K562 (cell line): ENCODE results near the gene SIGLEC7. TPM values are rescaled to one million over a fixed set of nuclear protein-coding genes. Genes with fewer than 3 reads are reported as not detected.

ENCODE experiments used
- CTCFL ChIP-seq: IDR thresholded peaks from 2 replicates; pipeline ENCODE4 v1.6.1; 2011; ENCODE audit warnings: borderline replicate concordance, low read depth, mild to moderate bottlenecking, moderate library complexity, low read length; ENCODE audit not compliant: insufficient read depth, poor library complexity, severe bottlenecking
- EZH2 ChIP-seq: IDR thresholded peaks from 2 replicates; pipeline ENCODE4 v1.6.1; 2012; ENCODE audit warnings: low read depth, mild to moderate bottlenecking, inconsistent platforms, low read length, borderline replicate concordance
- FIP1L1 ChIP-seq: fragments of 200-400 bp; formaldehyde crosslinking; IDR thresholded peaks from 2 replicates; pipeline ENCODE4 v1.6.1; 2018; ENCODE audit warnings: mild to moderate bottlenecking, low read depth, low read length; ENCODE audit not compliant: poor library complexity, severe bottlenecking
- GABPA ChIP-seq: fragments of 200-800 bp; sonication (Bioruptor generic); conservative IDR thresholded peaks from 2 replicates; pipeline ENCODE4 v1.6.1; 2016; ENCODE audit warnings: low read depth, missing genetic modification characterization, missing compliant biosample characterization
- HDGF ChIP-seq: fragments of 450-650 bp; IDR thresholded peaks from 2 replicates; pipeline ENCODE4 v1.6.1; 2016
- KDM1A ChIP-seq, 2 experiments: fragments of 450-650 bp; IDR thresholded peaks; 2 replicates each; pipeline ENCODE4 v1.6.1; 2016; ENCODE audit warnings: mild to moderate bottlenecking in 2 of 2
- MTA2 ChIP-seq: fragments of 450-650 bp; IDR thresholded peaks from 2 replicates; pipeline ENCODE4 v1.6.1; 2016; ENCODE audit warnings: low read depth
- MTF1 ChIP-seq: fragments of 250-450 bp; sonication (Bioruptor Pico); IDR thresholded peaks from 2 replicates; pipeline ENCODE4 v1.9.0; 2021; ENCODE audit warnings: moderate library complexity, mild to moderate bottlenecking, inconsistent platforms, borderline replicate concordance
- MXD1 ChIP-seq: fragments of 250-450 bp; sonication (Bioruptor Pico); IDR thresholded peaks from 2 replicates; pipeline ENCODE4 v1.8.0; 2021; ENCODE audit warnings: borderline replicate concordance, mild to moderate bottlenecking, moderate library complexity; ENCODE audit not compliant: poor library complexity, severe bottlenecking
- POLR2AphosphoS2 ChIP-seq: IDR thresholded peaks from 2 replicates; pipeline ENCODE4 v1.6.1; 2012; ENCODE audit warnings: low read length, improper control_type of control experiment
- PPARD ChIP-seq: fragments of 250-450 bp; sonication (Bioruptor Pico); IDR thresholded peaks from 2 replicates; pipeline ENCODE4 v1.8.0; 2022; ENCODE audit warnings: inconsistent platforms, mild to moderate bottlenecking, moderate library complexity
- RCOR1 ChIP-seq, 2 experiments: IDR thresholded peaks; 2 replicates each; pipeline ENCODE4 v1.6.1; 2012; ENCODE audit warnings: low read depth in 2 of 2, low read length in 2 of 2, borderline replicate concordance in 1 of 2, improper control_type of control experiment in 1 of 2
- RHOXF2B ChIP-seq: fragments of 250-450 bp; sonication (Bioruptor Pico); conservative IDR thresholded peaks from 2 replicates; pipeline ENCODE4 v1.5.1; 2021
- SMAD4 ChIP-seq: fragments of 250-450 bp; sonication (Bioruptor Pico); conservative IDR thresholded peaks from 2 replicates; pipeline ENCODE4 v1.8.0; 2021; ENCODE audit warnings: inconsistent platforms, mild to moderate bottlenecking, moderate library complexity
- SUPT5H ChIP-seq: fragments of 450-650 bp; IDR thresholded peaks from 2 replicates; pipeline ENCODE4 v1.6.1; 2016
- TARDBP ChIP-seq: fragments of 450-650 bp; IDR thresholded peaks from 2 replicates; pipeline ENCODE4 v1.6.1; 2016
- TBL1XR1 ChIP-seq, 2 experiments: IDR thresholded peaks; 2 replicates each; pipeline ENCODE4 v1.6.1; 2012; ENCODE audit warnings: improper control_type of control experiment in 2 of 2, low read length in 2 of 2, mild to moderate bottlenecking in 1 of 2
- TCF7L2 ChIP-seq: fragments of 150-350 bp; IDR thresholded peaks from 2 replicates; pipeline ENCODE4 v1.6.1; 2016; ENCODE audit warnings: low read depth, mild to moderate bottlenecking, low read length, moderate library complexity
- ZFP1 ChIP-seq: fragments of 450-650 bp; formaldehyde crosslinking; IDR thresholded peaks from 2 replicates; pipeline ENCODE4 v1.4.0; 2020; ENCODE audit warnings: mild to moderate bottlenecking, mixed read lengths
- ZKSCAN3 ChIP-seq: fragments of 250-450 bp; sonication (Bioruptor Pico); IDR thresholded peaks from 2 replicates; pipeline ENCODE4 v1.4.0; 2020
- ZNF212 ChIP-seq: fragments of 450-650 bp; formaldehyde crosslinking; IDR thresholded peaks from 2 replicates; pipeline ENCODE4 v1.4.0; 2020; ENCODE audit warnings: mild to moderate bottlenecking
- ZNF395 ChIP-seq: fragments of 200-800 bp; sonication (Bioruptor generic); IDR thresholded peaks from 2 replicates; pipeline ENCODE4 v1.6.1; 2017; ENCODE audit warnings: missing genetic modification characterization, missing compliant biosample characterization
- ZNF398 ChIP-seq: fragments of 250-450 bp; sonication (Bioruptor Pico); IDR thresholded peaks from 2 replicates; pipeline ENCODE4 v1.8.0; 2021; ENCODE audit warnings: moderate library complexity, mild to moderate bottlenecking, inconsistent platforms
- ZNF77 ChIP-seq: fragments of 250-450 bp; sonication (Bioruptor Pico); IDR thresholded peaks from 2 replicates; pipeline ENCODE4 v1.5.0; 2020
- ZZZ3 ChIP-seq: fragments of 450-650 bp; IDR thresholded peaks from 2 replicates; pipeline ENCODE4 v1.6.1; 2016; ENCODE audit warnings: antibody characterized with exemption, mild to moderate bottlenecking, moderate library complexity
- polyA plus RNA-seq, 8 experiments: library from polyadenylated mRNA; depleted of rRNA in 4 of 8; stranded (reverse) in 5 of 8; unstranded in 3 of 8; fragments of >200 nt; fragmentation: Nextera tagmentation in 2 of 8; fragmentation: Illumina TruSeq in 1 of 8; extraction: Ambion mirVana in 2 of 8; extraction: Trizol in 1 of 8; gene quantifications; 2 replicates each; pipeline versions ENCODE4 v1.2.1 to v1.2.3, GENCODE V29; 2011 to 2014; ENCODE audit warnings: inconsistent platforms in 1 of 8, missing spikeins in 1 of 8
- total RNA-seq, 7 experiments: library from RNA; depleted of rRNA in 6 of 7; stranded (reverse); fragments of >200 nt in 6 of 7; fragmentation: Illumina TruSeq in 2 of 7; extraction: Trizol in 2 of 7; gene quantifications; 2 replicates each; pipeline versions ENCODE4 v1.2.1 to v1.2.3, GENCODE V29; 2011 to 2021; ENCODE audit warnings: low replicate concordance in 1 of 7

Gene SIGLEC7
- total and polyA plus RNA-seq, 9 of the 15 experiments (the other 6 are each of a cell fraction or from before 2014, with no cell fraction given): 0.10 to 0.12 TPM; not detected in 7

GRCh38 chr19:51158474-51159129 is 16.5 kb downstream of the SIGLEC7 start (continued):
- TF ChIP-seq ZNF398 (CRISPR knock-in tag) (no peak), MTA2 (no peak), ZZZ3 (no peak), MTF1 (CRISPR knock-in tag) (no peak), MXD1 (CRISPR knock-in tag) (no peak), TARDBP (no peak), HDGF (0 out of 2 replicates have a peak, but pooled peaks have one; percentile 33), FIP1L1 (no peak), EZH2 (no peak), ZKSCAN3 (CRISPR knock-in tag) (no peak), ZNF77 (no peak), SUPT5H (no peak), TCF7L2 (no peak), PPARD (CRISPR knock-in tag) (no peak), RCOR1 (IDR thresholded peaks at IDR 0.05; ENCODE audit: borderline replicate concordance in 1 of 2, low read depth in 2 of 2, low read length in 2 of 2) (peak; percentile 17 to 75; a peak in 2 of 4 replicates), TBL1XR1 (IDR thresholded peaks at IDR 0.05; ENCODE audit: low read length in 2 of 2) (no peak; a peak in 1 of 4 replicates), SMAD4 (CRISPR knock-in tag) (no peak), GABPA (tag) (0 out of 2 replicates have a peak, but pooled peaks have one; percentile 14), ZNF212 (CRISPR knock-in tag) (no peak), ZFP1 (no peak), CTCFL (peak; percentile 38), RHOXF2B (no peak), POLR2AphosphoS2 (no peak), KDM1A (IDR thresholded peaks at IDR 0.05) (peak in 1 of 2 experiments; percentile 47; a peak in 2 of 4 replicates), ZNF395 (CRISPR knock-in tag) (no peak)
